Effector memory CD4-positive, alpha-beta T cell (primary cell): ENCODE data around the gene RNASET2.
"Not testable (repeated sequence)": the region's sequence is repeated elsewhere in the genome, so short reads cannot be mapped to it uniquely, and the experiment has no call there.

Source experiments
- DNase-seq, 3 donors: peaks; one replicate each; pipeline ENCODE4 v3.0.0-alpha.2; 2020
- H3K27ac ChIP-seq: 2 replicates; pipeline ENCODE4 v1.7.0; 2013; ENCODE audit warnings: mild to moderate bottlenecking, low read length, moderate library complexity; ENCODE audit not compliant: insufficient read depth, poor library complexity, severe bottlenecking
- H3K27me3 ChIP-seq: replicated peaks from 2 replicates; pipeline ENCODE4 v1.7.0; 2013; ENCODE audit warnings: mild to moderate bottlenecking, low read length; ENCODE audit not compliant: insufficient read depth, control insufficient read depth, poor library complexity, severe bottlenecking
- H3K36me3 ChIP-seq: 2 replicates; pipeline ENCODE4 v1.7.0; 2013; ENCODE audit warnings: mild to moderate bottlenecking, low read length, moderate library complexity; ENCODE audit not compliant: control insufficient read depth, insufficient read depth
- H3K4me1 ChIP-seq: 2 replicates; pipeline ENCODE4 v1.7.0; 2013; ENCODE audit warnings: low read length, mild to moderate bottlenecking; ENCODE audit not compliant: control insufficient read depth, insufficient read depth, poor library complexity, severe bottlenecking
- H3K4me3 ChIP-seq: 2 replicates; pipeline ENCODE4 v1.7.0; 2013; ENCODE audit warnings: low read length, low read depth, mild to moderate bottlenecking; ENCODE audit not compliant: insufficient read depth, poor library complexity, severe bottlenecking
- H3K9me3 ChIP-seq: 2 replicates; pipeline ENCODE4 v1.7.0; 2013; ENCODE audit warnings: mild to moderate bottlenecking, low read length, moderate library complexity; ENCODE audit not compliant: control insufficient read depth

Gene RNASET2

GRCh38 chr6:166955121-166955864 lies 1.1 kb downstream of the RNASET2 start:
- DNase-seq: no peak
- peaks cover 74% of the 10 kb centered on the region for H3K4me1 ChIP-seq
- H3K27ac ChIP-seq: peak overlapping the region; percentile 82
- no peaks in the 10 kb centered on the region for H3K27me3 ChIP-seq
- H3K9me3 ChIP-seq: no peaks in the 10 kb centered on the region
- H3K36me3 ChIP-seq: peaks cover 5% of the 10 kb centered on the region
- peak overlapping the region; percentile 96 for H3K4me3 ChIP-seq

GRCh38 chr6:166954118-166954713 lies 2.1 kb downstream of the RNASET2 start:
- Histone ChIP-seq H3K4me1 (peaks cover 73% of the 10 kb centered on the region), H3K4me3 (peak overlapping the region; percentile 96), H3K36me3 (peaks cover 5% of the 10 kb centered on the region), H3K27me3 (no peaks in the 10 kb centered on the region), H3K9me3 (no peaks in the 10 kb centered on the region), H3K27ac (peak overlapping the region; percentile 82)
- no peak for DNase-seq

- peaks cover 9% of the 10 kb centered on the region for H3K36me3 ChIP-seq
These were observed 3.5 kb downstream of the RNASET2 start for GRCh38 chr6:166952567-166953486.

GRCh38 chr6:166952121-166952520 lies 4.2 kb downstream of the RNASET2 start:
- H3K27ac ChIP-seq: peak overlapping the region; percentile 82
- H3K4me1 ChIP-seq: peaks cover 60% of the 10 kb centered on the region
- H3K4me3 ChIP-seq: peak overlapping the region; percentile 7
- no peak for DNase-seq
- no peaks in the 10 kb centered on the region for H3K9me3 ChIP-seq
- peaks cover 16% of the 10 kb centered on the region for H3K36me3 ChIP-seq
- H3K27me3 ChIP-seq: no peaks in the 10 kb centered on the region

More at GRCh38 chr6:166952567-166953486, 3.5 kb downstream of the RNASET2 start:
- DNase-seq: peak in 2 of 3 donors; percentile 19 to 34
- peaks cover 67% of the 10 kb centered on the region for H3K4me1 ChIP-seq
- H3K4me3 ChIP-seq: no peak overlapping the region
- peak overlapping the region; percentile 82 for H3K27ac ChIP-seq
- no peaks in the 10 kb centered on the region for H3K27me3 ChIP-seq
- no peaks in the 10 kb centered on the region for H3K9me3 ChIP-seq

GRCh38 chr6:166951670-166952060 lies 4.7 kb downstream of the RNASET2 start:
- no peaks in the 10 kb centered on the region for H3K27me3 ChIP-seq
- no peak for DNase-seq
- peak overlapping the region; percentile 82 for H3K27ac ChIP-seq
- H3K9me3 ChIP-seq: no peaks in the 10 kb centered on the region
- H3K4me1 ChIP-seq: peaks cover 60% of the 10 kb centered on the region
- H3K4me3 ChIP-seq: peak overlapping the region; percentile 7
- peaks cover 21% of the 10 kb centered on the region for H3K36me3 ChIP-seq

- Histone ChIP-seq H3K4me3 (peak overlapping the region; percentile 53), H3K27ac (peak overlapping the region; percentile 82), H3K4me1 (peaks cover 60% of the 10 kb centered on the region), H3K36me3 (peaks cover 27% of the 10 kb centered on the region)
- DNase-seq: peak; percentile 56 to 67 (median 66)
- not testable (repeated sequence) for H3K9me3 ChIP-seq, H3K27me3 ChIP-seq
These were observed 5.3 kb downstream of the RNASET2 start for GRCh38 chr6:166950892-166951669.

GRCh38 chr6:166950443-166950821 lies 5.9 kb downstream of the RNASET2 start:
- peaks cover 31% of the 10 kb centered on the region for H3K36me3 ChIP-seq
- H3K27me3 ChIP-seq: no peaks in the 10 kb centered on the region
- H3K4me1 ChIP-seq: peaks cover 56% of the 10 kb centered on the region
- H3K9me3 ChIP-seq: no peaks in the 10 kb centered on the region
- DNase-seq: no peak
- peak overlapping the region; percentile 82 for H3K27ac ChIP-seq
- H3K4me3 ChIP-seq: peak overlapping the region; percentile 53

GRCh38 chr6:166949528-166950442 lies 6.6 kb downstream of the RNASET2 start:
- Histone ChIP-seq H3K4me1 (peaks cover 57% of the 10 kb centered on the region), H3K4me3 (peak overlapping the region; percentile 53), H3K27me3 (no peaks in the 10 kb centered on the region), H3K36me3 (peaks cover 35% of the 10 kb centered on the region), H3K9me3 (no peaks in the 10 kb centered on the region), H3K27ac (peak overlapping the region; percentile 82)
- DNase-seq: no peak
